ENCODE measurements around the gene CXCR3.
A peak's percentile ranks its signal among the peaks of the same experiment; 100 is the strongest.
"Not testable (repeated sequence)": the region's sequence is repeated elsewhere in the genome, so short reads cannot be mapped to it uniquely, and the experiment has no call there.

GRCh38 chrX:71664202-71664601 is 45.9 kb upstream of the CXCR3 start:
- TF ChIP-seq, protein P1, sequence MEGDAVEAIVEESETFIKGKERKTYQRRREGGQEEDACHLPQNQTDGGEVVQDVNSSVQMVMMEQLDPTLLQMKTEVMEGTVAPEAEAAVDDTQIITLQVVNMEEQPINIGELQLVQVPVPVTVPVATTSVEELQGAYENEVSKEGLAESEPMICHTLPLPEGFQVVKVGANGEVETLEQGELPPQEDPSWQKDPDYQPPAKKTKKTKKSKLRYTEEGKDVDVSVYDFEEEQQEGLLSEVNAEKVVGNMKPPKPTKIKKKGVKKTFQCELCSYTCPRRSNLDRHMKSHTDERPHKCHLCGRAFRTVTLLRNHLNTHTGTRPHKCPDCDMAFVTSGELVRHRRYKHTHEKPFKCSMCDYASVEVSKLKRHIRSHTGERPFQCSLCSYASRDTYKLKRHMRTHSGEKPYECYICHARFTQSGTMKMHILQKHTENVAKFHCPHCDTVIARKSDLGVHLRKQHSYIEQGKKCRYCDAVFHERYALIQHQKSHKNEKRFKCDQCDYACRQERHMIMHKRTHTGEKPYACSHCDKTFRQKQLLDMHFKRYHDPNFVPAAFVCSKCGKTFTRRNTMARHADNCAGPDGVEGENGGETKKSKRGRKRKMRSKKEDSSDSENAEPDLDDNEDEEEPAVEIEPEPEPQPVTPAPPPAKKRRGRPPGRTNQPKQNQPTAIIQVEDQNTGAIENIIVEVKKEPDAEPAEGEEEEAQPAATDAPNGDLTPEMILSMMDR (IDR thresholded peaks at IDR 0.05): peak in 4 of 12 donors; percentile 12 to 18 (median 14)
- TF ChIP-seq POLR2A (IDR thresholded peaks at IDR 0.05): not testable (repeated sequence)

All from heart left ventricle (tissue), 13 donors.